ENCODE data around the gene MOB2.

MOB2 gene

DNA sequence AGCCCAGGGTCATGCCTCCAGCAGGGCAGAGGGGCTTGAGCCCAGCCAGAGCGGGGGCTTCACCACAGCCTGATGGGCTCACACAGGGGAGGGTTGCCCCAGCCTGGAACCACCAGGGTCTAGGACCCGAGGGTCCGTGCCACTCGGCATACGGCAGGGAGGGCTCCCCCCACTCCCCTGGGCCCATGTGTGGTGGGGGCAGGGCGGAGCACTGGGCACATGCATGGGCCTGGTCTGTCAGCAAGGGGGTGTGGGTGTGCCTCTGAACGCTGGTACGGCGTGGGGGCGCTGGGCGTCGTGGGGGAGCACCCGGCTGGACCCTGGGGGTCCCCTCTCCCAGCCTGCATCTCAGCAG, 29.3 kb downstream of the MOB2 start:
- DNase-seq (ENCODE audit: low read depth, low spot score): no peak

DNA sequence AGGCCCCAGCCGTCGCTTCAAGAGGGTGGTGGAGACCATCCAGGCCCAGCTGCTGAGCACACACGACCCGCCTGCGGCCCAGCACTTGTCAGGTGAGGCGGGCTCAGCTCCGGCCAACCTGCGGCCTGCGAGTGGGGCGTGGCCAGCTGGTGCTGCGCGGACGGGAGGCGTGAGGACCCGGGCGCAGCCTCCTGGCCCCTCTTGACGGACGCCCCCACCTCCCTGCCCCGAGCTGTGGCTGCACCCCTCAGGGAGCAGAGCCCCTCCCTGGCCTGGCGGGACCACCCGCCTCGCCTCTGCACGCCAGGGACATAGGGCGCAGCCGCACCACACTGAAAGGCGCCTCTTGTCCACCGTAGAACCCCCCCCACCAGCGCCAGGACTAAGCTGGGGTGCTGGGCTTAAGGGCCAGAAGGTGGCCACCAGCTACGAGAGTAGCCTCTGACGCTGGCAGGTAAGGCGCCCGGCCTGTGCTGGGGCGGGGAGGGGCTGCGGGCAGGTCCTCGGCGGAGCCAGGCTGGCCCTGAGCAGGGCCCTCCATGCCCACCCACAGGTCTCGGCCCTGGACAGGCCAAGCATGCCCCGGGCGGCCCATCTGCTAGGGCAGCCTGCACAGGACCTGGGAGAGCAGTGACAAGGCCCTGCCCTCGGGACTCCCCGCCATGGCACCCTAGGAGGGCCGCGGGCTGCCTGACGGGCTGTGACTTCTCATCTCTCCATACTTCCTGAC, 29.8 kb downstream of the MOB2 start:
- DNase-seq (ENCODE audit: low read depth, low spot score): no peak

DNA sequence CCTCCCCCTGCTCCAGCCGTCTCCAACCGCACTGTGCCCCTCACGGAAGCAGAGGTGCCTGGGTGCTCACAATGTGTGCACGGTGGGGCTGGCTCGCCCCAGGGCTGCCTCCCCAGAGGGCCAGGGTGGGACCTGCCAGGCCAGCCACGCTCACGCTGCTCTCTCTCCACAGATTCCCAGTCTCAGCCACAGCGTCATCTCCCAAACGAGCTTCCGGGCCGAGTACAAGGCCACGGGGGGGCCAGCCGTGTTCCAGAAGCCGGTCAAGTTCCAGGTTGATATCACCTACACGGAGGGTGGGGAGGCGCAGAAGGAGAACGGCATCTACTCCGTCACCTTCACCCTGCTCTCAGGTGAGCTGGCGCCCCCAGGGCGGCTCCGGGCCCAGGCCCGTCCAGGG, 30.4 kb downstream of the MOB2 start:
- no peak for DNase-seq (ENCODE audit: low read depth, low spot score)

DNA sequence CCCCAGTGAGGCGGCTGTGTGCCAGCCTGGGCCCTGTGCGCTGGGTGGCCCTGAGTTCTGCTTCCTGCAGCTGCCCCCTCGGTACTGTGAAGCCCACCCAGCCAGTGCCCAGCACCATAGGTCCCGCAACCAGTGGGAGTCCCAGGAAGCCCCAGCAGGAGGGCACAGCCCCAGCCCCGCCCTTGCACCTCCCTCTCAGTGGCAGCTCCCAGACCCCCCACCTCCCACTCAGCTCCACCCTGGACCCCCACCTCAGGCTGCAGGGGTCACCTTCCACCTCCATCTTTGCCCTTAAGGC, 30.9 kb downstream of the MOB2 start:
- DNase-seq (ENCODE audit: low read depth, low spot score): no peak

DNA sequence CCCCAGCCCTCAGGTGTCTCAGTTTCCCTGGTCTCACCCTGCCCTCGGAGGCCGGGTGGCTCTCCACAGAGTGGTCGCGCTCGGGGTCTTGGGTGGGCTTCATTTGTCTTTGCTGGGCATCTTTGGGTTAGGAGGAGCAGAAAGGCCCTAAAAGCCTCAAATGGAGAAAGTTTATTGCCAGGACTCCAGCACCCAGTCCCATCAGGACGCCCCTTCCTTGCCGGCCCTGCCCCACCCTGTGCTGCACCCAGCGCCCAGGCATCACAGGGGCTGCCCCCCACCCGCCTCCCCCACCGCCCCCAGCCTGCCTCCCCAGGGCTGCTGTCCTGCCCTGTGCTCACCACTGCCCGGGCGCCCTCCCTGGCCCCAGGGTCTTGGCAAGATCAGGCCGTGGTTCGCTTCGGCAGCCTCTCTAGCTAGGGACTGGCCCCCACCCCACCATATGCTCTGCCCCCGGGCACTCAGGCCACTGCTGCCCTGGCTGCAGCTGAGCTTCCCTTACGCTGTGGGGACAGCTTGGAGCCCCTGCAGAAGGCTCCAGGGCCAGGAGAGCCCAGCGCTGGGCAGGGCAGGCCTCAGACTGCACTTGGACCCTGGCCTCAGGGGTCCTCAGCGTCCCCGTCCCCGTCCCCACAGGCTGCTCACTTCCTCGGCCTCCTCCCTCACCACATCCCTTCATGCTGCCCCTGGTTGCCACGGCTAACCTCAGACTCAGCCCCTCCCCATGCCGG, 31.4 kb downstream of the MOB2 start:
- DNase-seq (ENCODE audit: low read depth, low spot score): no peak

DNA sequence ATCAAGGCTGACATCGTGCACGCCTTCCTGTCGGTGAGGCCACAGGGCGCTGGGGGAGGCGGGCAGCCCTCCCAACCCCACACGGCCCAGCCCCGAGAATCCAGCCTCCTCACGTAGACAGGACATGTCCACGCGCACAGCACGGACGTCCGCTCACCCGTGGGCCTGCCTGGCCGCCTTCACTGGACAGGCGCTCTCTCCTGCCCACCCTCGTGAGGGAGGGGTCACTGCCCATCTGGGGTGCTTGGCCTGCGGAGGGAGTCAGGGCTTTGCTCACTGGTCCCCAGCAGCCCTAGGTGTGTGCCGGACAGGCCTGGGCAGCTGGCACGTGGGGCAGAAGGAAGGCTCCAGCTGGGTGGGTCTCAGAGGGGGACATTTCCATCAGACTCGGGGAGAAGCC, 32.0 kb downstream of the MOB2 start:
- DNase-seq (ENCODE audit: low read depth, low spot score): no peak

DNA sequence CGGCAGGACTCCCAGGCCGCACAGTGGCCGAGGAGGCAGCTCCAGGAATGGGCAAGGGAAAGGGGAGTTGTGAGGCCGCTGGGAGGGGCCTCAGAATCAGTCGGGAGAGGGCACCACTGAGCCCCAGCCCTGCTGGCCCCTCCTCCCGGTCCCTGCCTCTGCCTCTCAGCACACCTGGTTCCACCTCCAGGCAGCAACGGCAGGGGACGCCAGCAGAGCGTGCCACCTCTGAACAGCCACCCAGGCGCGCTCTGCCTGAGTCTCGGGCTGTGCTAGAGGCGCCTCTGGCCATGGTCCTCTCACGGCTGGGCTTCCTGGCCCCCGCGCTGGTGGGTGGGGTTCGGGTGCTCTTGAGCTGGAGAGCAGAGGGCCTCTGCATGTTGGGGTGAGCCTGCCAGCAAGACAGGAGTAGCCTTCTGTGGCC, 33.0 kb downstream of the MOB2 start:
- no peak for DNase-seq (ENCODE audit: low read depth, low spot score)

DNA sequence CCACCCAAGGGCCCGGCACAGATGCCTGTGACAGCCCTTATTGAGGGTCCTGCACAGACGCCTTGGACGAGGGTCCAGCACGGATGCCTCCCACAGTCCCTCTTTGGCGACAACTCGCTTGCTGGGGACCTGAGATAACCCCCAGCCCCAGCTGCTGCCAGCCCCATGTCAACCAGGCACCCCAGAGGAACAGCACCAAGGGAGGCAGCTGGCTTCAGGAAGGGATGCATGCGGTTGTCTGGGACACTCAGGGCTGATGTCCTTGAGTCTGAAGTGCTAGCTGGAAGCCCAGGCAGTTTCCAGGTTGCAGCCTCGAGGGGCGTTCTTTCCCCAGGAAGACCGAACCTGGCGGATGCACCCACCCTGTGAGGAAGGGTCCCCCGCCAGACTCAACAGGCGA, 33.8 kb downstream of the MOB2 start:
- no peak for DNase-seq (ENCODE audit: low read depth, low spot score)

DNA sequence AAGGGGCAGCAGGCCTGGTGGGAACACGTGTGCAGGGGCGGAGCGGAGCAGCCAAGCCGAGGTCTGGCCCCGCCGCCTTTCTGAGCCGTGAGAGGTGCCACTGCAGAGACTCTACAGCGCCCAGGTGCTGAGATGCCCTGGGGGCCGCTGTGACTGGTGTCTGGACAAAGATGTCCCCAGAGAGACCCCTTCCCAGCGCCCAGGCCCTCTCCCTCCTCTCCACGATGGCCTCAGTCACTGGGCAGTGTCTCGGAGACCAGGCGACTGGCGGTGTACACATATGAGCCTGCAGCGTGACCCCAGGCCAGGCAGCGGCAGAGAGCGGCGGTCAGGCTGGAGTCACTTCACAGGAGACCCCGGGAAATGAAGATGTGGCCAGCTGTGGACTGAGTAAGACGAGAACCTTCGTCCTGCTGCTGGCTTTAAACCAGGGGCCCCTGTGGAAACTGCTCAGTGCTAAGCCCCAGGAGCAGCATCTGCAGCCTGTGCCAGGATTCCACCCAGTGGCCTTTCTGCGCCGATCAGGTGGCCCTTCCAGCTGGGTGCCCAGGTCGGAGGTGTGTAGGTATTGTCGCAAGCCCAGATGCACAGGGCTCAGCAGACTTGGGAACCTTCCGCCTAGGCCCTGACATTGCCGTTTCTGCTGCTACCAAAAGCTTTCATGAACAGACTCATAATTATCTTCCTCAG, 34.7 kb downstream of the MOB2 start:
- DNase-seq (ENCODE audit: low read depth, low spot score): no peak

DNA sequence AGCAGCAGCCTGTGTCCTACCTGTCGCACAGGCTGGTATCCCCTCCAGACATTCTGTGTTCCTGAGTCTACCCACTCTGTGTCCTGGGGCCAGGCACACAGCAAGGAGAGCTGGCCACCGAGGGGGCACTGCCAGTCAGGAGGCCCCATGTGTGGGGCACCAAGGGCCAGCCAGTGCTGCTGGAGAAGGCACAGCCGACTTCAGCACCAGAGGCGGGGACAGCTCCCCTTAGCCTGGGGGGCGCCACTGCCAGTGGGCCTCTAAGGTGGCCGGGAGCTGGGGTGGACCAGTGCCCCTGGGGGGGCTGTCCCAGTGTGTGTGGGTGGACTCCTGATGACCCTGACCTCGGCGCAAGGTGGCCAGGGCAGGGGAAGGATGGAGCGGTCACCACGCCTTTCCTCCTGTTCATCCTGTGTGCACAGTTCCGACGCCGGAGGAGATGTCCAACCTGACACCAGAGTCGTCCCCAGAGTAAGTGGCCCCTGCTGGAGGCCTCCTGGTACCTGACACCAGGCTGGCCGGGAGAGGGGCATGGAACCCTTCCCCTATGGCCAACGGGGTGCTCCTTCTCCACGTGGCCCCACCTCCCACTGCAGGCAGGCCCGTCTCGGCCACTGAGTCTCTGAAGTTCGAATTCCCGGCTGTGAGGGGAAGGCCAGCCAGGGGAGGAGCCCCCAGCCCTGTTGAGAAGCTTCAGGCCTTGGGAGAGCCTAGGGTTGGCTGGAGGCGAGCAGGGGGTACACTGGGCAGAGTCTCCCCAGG, 35.4 kb downstream of the MOB2 start:
- DNase-seq (ENCODE audit: low read depth, low spot score): no peak

DNA sequence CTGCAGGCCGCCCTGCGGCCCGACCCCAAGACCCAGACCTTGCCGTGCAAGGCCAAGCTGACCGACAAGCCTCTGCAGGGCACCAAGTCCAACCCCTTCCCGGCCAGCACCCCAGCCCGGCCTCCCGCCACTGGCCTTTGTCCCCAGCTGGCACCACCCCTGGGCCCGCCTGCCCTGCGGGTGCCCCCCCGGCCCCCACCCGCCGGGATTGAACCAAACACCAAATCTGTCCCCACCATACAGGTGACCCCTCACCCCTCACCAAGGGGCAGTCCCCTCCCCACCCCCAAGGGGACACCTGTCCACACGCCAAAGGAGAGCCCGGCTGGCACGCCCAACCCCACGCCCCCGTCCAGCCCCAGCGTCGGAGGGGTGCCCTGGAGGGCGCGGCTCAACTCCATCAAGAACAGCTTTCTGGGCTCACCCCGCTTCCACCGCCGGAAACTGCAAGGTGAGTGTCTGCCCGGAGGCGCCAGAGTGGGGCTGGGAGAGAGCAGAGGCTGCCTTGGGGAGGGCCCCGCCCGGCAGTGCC, 36.2 kb downstream of the MOB2 start:
- no peak for DNase-seq (ENCODE audit: low read depth, low spot score)

DNA sequence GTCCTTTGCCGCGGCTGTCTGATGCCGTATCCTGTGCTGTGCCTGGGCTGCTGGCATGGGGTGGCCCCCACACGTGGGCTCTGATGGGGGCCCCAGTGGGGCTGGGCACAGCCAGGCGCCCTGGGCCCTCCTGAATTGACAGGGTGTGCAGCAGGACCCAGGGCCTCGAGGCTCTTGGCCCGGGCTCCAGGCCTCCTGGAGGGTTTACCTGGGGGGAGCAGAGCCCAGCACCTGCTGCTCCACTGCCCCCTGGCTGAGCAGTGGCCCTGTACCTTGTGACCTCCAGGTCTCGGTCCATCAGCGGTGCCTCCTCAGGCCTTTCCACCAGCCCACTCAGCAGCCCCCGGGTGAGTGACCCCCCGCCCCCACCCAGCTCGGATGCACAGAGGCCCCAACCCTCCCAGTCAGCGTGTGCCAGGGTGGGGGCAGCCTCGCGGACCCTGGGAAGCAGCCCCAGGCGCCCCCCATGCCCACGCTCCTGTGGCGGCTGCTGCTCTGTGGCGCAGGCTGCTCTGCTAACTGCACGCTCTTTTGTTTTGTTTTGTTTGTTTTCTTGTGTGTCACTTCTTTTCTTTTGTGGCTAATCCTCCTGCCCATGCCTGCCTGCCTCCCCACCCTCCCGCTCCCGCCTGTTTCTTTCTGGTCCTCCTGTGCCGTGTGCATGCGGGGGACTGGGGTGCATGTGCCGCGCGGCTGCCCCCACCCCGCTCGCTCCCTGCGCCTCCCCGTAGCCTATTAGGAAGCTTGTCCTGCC, 36.9 kb downstream of the MOB2 start:
- DNase-seq (ENCODE audit: low read depth, low spot score): no peak

DNA sequence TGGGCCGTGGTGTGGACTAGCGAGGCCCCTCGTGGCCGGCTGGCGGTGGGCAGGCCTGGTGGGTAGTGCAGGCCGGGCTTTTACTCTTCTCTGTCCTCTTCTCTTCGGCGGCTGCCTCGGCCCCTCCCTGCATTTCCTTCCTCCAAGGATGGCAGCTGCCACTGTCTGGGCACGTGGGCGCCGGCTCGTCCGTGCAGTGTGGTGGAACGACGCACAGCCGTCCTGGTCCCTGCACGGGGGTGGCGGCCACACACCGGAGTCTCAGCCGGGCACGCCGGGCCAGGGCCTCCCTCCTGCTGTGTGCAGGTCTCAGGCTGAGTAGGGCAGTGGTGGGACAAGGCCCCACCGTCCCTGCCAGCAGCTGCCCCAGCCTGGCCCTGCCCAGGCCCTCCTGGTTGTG, 37.7 kb downstream of the MOB2 start:
- DNase-seq (ENCODE audit: low read depth, low spot score): no peak

DNA sequence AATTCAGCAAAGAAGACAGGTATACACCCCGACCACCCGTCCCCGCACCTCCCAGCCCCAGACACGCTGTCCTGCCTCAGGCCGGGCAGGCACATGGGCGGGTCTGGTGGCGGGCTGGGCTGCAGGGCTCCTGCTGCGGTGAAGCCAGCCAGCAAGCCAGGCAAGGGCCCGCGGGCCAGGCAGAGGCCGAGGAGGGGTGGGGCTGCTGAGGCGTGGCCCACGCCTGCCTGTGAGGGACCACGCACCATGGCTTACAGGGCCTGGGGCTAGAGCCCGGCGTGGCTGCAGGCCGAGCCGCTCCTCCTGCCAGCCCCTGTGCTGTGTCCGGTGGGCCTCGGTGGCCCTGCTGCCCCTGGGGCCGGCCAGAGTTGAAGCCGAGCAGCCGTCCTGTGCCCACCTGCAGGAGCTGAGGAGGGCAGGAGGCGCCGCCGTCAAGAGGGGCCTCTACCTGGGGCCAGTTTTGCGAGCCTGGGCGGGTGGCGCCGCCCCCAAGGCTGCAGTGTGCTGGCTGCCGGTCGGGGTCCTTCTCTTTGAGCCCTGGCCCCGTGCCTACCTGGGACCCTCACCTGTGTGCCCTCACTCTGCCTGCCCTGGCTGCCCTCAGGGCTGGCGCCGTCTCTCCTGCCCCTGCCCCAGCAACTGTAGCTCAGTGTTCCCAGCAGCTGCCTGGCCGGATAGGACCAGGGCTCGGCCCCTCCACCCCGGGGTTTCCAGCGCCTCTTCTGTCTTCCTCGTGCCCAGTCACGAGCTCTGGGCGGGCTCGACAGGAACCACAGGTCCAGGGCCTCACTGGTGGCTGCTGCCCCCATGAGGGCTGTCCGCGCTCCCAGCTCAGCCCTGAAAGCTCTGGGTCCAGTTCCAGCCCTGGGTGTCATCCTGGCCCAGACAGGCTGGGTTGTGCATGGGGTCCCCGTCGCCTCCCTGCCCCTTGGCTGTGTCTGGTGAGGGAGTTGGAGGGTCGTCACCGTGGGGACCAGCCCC, 38.4 kb downstream of the MOB2 start:
- no peak for DNase-seq (ENCODE audit: low read depth, low spot score)

DNA sequence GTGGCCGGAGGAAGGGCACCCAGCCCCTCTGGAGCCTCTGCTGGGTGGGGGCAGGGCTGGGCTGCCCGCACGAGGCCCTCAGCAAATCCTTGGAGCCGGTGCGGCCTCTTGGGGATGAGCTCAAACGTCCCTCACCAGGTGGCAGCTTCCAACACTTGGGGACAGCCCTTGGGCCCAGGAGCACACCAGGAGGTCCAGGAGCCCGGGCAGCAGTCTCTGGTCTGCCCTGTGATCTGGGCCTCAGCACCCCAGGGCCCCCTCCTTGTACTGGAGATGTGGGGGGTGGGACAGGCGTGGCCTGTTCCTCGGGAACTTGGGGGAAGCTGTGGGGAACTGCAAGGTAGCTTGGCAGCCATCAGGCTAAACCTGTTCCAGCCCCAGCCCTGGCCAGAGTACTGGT, 40.0 kb downstream of the MOB2 start:
- DNase-seq (ENCODE audit: low read depth, low spot score): no peak

DNA sequence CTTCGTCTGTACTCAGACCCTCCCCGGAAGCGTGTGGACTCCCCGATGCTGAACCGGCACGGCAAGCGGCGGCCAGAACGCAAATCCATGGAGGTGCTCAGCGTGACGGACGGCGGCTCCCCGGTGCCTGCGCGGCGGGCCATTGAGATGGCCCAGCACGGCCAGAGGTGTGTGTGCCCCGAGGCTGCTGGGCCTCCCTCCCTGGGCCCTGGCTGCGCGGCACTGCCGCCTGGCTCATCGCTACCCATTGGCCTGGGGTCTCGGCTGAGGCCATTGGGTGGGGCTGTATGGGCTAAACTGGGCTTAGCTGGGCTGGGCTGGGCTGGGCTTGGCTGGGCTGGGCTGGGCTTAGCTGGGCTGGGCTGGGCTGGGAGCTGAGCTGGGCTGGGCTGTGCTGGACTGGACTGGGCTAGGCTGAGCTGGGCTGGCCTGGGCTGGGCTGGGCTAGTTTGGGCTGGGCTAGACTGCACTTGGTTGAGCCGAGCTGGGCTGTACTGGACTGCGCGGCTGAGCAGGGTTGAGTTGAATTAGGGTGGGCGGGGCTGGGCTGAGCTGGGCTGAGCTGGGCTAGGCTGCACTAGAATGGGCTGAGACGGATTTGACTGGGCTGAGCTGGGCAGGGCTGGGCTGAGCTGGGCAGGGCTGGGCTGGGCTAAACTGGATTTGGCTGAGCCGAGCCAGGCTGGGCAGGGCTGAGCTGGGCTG, 40.7 kb downstream of the MOB2 start:
- no peak for DNase-seq (ENCODE audit: low read depth, low spot score)

DNA sequence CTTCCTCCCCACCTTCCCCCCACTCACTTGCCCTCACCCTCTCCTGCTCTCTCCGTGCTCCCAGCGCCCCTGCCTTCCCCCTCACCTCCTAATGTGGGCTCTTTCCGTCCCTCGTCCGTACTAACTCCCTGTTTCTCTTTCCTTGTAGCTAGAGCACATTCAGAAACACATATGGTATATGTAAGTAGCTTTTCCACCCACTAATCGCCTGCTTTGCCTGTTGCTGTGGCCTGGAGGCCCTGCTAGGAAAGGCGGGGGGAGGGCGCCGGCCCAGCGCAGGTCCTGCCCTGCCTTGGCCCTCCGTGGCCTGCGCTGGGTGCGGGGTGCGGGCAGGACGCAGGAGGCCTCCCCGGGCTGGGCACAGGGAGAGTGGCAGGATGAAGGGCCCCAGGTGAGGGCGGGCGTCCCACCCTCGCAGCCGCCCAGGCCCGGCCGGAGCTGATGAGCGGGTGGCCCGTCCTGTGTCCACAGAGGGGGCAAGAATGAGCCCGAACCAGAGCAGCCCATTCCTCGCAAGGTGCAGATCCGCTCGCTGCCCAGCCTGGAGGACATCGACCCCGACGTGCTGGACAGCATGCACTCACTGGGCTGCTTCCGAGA, 41.7 kb downstream of the MOB2 start:
- DNase-seq (ENCODE audit: low read depth, low spot score): no peak

DNA sequence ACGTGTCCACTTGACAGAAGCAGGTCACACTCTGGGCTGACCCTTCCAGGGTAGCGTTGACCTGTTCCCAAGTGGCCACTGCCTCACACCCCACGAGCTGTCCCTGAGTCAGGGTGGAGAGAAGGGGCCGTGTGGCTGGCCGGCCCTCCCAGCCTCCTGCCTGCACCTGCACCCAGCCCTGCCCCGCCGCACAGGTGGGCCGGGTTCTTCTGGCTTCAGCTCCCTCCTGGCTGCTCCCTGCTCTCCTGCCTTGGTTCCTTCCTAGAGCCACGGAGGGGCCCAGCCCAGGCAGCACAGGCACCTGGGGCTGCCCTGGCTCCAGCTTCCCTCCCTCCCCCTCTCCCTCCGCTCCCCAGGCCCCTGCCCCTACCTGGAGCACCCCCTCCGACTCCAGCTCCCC, 42.3 kb downstream of the MOB2 start:
- no peak for DNase-seq (ENCODE audit: low read depth, low spot score)

DNA sequence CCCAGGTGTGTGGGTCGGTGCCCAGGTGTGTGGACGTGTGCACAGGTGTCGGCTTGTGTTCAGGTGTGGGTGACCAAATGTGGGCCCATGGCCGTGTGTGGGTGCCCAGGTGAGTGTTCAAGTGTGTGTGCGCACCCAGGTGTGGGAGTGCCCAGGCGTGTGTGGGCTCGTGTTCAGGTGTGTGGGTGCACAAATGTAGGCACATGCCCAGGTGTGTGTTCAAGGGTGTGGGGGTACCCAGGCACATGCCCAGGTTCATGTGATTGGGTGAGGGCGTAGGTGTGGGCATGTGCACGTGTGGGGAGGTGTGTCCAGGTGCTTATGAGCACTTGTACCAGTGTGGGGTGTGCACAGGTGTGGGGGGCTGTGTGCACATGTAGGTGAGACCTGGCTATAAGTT, 42.8 kb downstream of the MOB2 start:
- DNase-seq (ENCODE audit: low read depth, low spot score): no peak
